Measurements from ENCODE around the gene GALNT2.

Gene GALNT2

DNA sequence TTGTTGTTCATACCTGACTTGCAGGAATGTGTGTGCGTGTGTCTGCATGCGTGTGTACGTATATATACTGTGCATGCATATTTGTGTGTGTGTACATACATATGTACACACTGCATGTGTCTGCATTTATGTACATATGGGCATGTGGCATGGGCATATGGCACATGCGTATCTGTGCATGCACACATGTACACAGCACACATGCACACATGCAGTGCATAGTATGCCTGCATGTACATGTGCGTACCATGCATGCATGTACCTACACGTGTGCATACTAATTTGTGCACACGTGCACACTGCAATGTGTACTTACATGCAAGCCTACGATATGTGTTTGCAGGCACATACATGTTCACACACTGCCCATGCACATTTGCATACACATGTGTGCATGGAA lies 43.9 kb downstream of the GALNT2 start:
- DNase-seq (ENCODE audit: low read depth in 1 of 2, low spot score in 1 of 2) = no peak

DNA sequence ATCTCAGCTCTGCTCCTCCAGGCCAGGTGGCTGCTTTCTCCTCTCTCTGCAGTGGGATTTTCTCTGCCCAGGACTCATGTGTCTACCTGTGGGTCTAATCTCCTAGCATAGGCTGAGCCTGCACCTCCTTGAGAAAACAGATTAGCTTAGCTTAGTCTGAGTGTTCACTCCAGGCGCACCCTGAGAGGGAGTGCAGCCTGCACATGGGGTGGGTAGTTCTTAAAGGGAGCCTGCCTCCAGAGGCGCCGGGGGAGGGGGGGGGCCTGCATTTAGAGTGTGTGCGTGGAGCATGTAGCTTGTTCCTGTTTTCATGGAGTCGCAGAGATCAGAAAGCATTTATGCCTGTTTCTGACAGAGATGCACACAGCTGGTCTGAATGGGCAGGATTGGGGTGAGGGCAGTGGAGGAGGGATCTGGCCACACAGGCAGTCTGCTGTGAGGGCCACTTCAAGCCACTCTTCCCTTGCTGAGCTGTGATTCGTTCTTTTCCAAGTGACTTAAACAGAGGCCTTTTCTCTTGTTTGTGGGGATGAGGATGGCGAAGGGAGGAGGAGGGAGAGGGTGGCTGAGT lies 45.2 kb downstream of the GALNT2 start:
- DNase-seq (ENCODE audit: low read depth in 1 of 2, low spot score in 1 of 2) = no peak

DNA sequence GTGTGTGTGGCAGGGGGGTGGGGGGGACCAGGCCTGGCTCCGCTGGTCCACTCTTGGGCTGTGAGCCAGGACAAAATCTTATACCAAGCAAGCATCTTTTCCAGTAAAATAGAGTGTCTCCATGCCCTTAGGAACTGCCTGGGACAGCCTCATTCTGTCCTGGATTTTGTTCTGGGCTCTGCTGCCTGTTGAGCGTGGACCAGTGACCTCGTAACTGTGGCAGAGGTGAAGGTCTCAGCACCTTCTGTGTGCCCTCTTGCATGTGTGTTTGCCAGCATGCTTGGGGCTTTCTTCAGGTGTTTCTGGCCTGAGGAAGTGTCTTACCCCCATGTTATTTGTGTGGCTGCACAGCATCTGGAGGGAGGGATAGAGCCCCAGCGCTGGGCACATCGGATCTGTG lies 45.7 kb downstream of the GALNT2 start:
- DNase-seq (ENCODE audit: low read depth in 1 of 2, low spot score in 1 of 2) = no peak

DNA sequence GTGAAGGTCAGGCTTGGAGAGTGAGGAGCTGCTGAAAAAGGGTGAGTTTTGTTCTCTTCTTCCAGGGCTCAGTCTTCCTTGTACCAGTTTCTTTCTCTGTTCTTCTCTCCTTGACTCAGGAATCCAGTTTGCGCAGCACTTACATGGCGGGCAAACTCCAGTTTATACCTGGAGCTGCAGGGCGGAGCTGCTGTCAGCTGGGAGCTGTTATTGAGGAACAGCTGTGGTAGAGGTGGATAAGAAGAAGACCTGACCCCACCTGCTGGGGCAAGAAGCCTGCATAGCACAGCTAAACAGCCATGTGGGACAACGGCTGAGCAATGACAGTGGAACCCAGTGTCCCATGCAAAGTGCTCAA lies 46.2 kb downstream of the GALNT2 start:
- no peak for DNase-seq (ENCODE audit: low read depth in 1 of 2, low spot score in 1 of 2)

DNA sequence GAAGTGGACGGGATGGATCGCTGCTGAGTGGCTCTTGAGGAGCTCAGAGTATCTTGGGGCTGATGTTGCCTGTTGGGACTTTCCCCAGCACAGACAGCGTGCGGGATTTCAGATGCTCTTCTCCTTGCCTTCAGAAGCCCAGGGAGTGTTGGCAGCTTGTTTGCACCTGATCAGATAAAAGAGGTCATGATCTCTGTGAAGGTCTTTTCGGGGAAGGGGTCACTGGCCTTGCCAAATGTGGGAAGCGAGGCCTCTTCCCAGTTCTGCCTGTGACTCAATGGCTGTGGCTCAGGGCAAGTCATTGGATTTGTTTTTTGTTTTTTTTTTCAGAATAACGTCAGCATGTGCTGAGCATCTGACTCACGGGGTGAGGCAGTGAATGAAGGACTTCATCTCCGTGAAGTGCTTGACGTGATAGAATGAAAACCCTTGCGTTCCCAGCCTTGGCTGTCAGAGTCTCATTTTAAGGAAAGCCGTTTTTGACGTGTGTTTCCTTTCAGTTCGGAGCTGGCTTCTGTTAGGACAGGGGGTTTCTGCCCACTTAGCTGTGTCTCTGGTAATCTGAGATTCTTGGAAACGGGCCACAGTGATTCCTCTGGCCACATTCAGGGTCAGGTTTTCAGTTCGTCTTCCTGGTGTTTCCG lies 46.7 kb downstream of the GALNT2 start:
- no peak for DNase-seq (ENCODE audit: low read depth in 1 of 2, low spot score in 1 of 2)

DNA sequence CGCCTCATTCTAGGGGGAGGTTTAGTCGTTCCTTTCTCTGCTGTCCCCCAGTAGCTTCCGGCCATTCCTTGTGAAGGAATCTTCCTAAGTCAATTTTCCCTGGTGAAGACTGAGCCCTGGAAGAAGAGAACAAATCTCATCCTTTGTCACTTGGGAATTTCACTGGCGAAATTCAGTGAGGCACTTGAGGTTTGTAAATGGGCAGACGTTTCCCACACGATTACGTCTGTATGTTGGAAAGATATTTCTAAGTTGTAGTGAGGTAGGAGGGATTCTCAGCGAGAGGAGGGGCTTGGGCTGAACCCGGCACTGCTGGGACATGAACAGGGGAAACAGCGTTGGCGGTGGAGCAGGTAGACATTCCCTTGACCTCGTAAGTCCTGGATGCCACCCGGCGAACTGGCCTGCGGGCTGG lies 47.2 kb downstream of the GALNT2 start:
- DNase-seq (ENCODE audit: low read depth in 1 of 2, low spot score in 1 of 2) = no peak

DNA sequence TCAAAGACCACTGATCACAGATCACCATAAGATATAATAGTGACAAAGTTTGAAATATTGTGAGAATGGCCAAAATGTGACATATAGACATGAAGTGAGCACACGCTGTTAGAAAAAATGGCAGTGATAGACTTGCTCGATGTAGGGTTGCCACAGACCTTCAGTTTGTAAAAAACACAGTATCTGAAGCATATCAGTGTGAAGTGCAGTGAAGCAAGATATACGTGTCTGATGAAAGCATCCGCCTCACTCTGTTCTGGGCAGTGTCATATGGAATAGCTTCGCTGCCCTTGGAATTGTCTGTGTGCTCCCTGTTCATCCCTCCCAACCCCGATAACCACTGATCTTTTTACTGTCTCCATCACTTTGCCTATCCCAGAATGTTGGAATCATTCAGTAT lies 50.7 kb downstream of the GALNT2 start:
- no peak for DNase-seq (ENCODE audit: low read depth in 1 of 2, low spot score in 1 of 2)

DNA sequence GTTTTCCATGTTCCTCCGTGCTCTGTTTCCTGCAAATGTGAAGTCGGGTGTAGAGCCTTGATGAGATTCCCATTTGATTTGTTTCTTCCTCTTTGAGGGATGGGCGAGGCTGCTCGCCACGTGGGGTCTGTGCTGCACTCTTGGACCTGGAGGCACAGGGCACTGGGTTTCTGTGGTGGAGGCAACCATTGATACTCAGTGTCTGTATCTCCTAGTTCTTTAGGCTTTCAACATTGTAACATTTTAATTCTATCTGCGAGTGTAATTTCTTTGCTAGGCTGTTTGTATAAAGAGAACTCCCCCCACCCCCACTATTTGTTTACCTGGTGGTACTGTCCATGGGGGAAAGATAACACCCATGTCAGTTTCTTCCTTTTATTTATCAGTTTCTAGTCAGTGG lies 52.3 kb downstream of the GALNT2 start:
- no peak for DNase-seq (ENCODE audit: low read depth in 1 of 2, low spot score in 1 of 2)

DNA sequence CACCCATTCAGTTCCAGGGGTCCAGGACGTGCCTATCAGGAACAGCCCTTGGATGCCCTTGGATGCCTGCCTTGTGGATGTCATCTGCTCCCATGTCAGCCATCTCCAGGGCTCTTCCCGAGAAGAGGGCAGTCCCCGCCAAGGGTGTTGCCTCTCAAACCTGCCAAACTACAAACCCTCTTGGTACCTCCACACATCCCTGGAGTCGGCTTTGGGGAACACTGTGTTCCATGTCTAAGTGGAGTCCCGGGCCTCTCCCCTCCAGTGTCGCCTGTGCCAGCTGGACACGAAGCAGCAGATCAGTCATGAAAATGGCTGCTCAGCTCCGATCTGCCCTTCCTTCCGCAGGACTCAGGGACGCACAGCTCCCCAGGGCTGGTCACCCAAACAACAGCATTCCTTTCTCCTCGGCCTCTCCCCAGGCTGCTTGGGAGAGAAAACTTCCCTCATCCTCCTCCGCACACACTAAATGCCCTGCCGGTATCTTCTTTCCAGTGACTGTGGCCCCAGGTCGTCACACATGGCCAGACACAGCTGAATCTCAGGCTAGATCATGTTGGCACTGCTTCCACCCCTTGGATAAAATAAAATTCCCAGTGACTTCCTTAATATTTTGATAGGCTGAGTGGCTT lies 53.4 kb downstream of the GALNT2 start:
- no peak for DNase-seq (ENCODE audit: low read depth in 1 of 2, low spot score in 1 of 2)

DNA sequence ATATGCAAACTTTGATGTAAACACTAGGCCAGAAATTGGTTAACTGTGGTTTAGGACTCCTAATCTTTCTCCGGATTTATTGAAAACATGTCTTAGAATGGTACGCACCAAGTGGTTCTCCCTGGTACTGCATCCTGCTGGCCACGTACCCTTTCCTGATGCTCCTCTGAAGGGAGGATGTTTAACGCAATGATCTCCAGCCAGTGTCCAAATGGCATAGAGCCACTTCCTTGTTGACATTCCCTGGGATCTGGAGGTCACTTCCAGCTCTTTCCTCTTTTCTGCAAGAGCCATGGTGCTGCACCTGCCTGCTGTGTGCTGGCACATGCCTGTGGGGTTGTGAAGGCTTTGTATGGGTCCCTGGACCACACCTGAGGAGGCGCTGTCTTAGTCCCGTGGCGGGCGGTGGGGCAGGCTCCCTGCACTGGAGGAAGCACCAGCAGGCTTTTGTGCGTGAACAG lies 53.9 kb downstream of the GALNT2 start:
- no peak for DNase-seq (ENCODE audit: low read depth in 1 of 2, low spot score in 1 of 2)

DNA sequence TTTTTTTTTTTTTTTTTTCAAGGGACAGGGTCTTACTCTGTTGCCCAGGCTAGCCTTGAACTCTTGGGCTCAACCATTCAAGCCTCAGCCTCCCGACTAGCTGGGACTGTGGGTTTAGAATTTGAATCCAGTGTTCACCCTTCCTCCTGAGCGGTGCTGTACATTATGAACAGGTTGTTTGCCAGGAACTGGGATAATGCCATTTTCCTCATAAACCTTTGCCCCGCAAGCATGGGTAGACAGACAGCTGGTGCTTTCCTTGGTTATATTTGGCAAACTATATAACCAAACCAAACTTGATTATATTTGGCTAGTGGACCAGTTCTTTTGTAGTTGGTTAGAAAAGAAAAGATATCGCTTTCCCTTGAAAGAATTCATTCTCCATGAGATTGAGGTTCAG lies 54.9 kb downstream of the GALNT2 start:
- no peak for DNase-seq (ENCODE audit: low read depth in 1 of 2, low spot score in 1 of 2)

DNA sequence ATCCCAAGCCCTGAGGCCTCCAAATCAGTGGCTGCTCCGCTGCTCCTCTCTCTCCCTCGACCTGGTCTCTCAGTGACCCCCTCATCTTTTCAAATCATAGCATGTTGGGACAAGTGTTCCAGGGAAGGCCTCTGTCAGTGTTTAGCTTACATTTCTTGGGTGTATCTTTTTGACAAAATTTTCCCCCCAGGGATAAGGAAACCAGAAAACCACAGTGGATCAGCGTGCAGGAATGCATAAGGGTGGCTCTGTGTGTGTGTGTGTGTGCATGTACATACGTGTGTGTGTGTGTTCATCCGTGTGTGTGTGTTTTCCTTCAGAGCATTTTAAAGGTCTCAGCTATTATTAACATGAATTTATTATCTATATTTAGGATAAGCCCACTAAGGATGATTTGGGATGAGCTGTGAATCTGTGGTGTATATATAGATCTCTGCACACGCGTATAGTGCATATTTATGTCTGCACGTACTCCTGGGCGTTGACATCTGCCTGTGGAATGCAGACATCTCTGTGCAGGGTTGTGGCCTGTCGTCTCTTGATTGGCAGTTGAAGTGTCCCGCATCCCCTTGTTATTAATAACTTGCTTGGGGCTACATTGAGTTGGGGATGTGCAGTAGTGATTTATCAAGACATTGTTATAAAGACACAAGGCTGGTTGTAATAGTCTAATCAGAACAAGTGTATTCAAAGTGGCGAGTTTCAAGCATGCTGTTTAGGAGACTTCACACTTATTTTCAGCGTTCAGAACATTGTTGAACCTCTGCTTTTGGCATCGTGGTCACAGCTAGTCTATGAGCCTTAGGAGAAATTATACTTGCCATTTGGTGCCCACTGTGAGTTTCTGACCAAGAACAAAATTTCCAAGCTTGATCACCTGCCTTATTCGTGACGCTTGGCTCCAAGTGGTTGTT lies 55.6 kb downstream of the GALNT2 start:
- no peak for DNase-seq (ENCODE audit: low read depth in 1 of 2, low spot score in 1 of 2)

DNA sequence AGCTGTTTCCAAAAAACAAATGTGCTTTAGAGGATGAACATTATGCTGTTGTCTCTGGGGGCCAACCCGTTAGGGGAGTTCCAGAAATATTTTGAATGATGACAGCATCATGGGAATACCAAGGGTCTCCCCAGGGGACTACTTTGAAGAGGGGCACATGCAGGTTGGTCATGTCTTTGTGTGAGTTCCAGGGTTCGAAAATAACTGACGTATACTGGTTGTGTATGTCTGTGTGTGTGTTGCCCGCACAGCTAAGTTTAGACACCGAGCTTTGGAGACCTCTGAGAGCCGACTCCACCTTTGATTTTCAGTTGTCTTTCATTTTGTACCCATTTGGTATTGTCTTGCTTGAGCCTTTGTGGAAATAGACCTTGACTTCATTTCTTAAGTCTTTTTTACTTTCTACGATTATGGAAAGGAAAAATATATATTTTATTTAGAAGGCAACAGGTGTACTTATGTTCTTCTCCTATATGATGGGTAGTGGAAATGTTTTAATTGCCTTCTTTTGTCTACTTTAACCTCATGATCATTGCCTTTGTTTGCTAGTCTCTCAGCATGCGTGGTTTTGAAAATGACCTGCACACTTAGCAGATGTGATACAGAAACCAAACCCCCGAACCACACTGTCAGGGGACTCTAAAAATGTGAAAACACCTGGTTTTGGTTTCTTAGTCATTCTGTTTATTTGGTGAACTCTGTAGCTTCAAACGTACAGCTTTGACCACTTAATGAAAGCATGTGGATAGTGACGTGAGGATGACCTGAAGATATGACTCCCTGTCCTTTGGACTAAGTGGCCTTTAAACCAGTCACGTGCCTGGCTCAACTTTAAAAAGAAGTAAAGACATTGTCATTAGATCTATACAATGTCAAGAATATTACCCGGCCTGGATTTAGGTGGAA lies 56.5 kb downstream of the GALNT2 start:
- DNase-seq (ENCODE audit: low read depth in 1 of 2, low spot score in 1 of 2) = no peak

DNA sequence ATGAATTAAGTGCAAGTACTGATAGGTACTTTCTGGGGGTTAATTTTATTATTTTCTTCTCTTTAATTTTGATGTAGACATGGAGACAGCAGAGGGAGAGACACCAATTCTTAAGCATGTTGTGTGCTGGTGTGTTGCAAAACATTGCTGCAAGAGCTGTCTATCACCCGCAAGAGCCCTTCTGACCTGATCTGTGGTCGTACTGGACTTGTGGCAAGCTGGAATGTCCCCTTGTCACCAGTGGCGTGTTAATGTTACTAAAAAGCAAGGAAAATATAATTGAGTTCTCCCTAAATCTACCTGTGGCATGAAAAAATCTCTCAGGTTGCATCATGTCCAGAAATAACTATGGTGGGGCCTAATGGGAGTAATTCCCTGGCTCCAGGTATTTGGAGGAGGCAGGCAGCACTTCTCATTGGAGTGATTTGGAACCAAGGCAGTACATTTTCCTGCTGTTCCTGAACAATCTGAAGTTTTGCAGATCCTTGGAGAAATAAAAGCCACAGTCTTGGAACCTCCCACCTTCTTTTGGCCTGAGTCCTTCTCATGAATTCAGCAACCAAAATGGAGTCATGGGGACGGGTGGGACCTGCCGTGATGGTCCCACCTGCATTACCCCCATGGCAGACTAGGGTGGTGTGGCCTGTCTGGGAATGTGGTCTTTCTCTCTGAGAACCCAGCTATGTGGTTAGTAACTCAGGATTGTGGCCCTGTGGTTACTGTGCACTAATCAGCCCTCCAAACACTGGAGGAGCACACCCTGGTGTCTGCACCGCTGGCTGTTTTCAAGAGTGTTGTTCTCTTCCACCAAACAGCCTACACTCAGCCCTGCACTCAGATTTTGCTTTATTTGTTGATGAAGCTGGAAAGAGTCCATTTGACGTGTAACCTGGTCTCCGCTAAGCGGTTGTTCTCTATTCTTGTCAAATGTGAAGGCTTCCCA lies 57.4 kb downstream of the GALNT2 start:
- DNase-seq (ENCODE audit: low read depth in 1 of 2, low spot score in 1 of 2) = no peak

DNA sequence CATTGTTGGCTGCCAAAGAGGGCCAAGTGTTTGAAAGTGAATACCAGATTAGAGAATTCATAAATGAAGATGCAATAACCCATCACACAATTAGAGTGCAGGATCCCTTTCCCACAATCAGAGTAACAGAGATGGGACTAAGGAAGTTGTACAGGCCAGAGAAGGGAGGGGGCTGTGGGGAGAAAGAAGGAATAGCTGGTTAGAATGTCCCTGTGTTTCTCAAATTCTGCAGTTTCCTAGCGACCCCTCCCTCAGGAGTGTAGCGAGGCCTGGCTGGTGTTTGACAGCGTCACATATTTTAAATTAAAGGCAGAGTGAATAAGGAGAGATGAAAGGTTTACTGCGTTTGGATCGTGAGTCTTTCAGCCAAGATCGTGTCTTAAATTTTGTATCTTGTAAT lies 58.1 kb downstream of the GALNT2 start:
- DNase-seq (ENCODE audit: low read depth in 1 of 2, low spot score in 1 of 2) = no peak

DNA sequence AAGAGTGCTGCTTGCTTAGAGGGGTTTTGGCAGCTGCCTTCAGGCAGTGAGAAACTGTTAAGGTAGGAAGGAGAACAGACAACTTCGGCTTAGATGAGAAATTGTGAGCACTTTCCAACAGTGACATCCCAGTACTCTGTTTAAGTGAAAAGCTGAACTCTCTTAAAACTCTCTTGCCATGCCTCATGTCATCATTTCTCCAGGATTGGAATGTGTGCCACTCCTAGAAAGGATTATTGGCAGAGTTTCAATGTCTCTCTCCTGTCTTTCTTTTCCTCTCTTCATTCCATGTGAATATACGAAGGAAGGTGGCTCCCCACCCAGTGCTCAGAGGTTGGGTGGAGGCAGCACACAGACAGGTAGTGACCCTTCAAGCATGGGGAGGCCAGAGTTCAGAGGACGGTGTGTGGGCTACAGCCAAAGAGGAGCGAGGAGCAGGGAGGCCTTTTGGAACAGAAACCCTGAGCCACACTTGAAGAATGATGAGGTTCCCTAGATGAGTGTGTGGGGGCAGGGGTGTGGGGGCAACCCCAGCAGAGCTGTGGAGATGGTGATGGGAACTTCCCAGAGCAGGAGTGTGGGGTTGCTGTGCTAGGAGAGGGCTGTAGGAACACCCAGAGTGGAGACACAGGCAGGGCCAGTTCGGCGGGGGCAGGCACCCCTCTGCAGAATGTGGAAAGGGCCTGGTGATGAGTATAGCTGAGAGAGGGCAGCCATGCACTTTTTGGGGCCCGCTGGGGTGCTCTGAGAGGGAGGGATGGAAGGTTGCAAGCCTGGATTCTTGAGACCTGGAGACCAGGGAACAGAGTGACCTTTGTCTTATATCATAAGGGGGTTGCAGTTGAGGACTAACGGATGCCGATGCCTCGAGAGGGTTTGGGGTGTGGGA lies 58.8 kb downstream of the GALNT2 start:
- DNase-seq (ENCODE audit: low read depth in 1 of 2, low spot score in 1 of 2) = no peak

DNA sequence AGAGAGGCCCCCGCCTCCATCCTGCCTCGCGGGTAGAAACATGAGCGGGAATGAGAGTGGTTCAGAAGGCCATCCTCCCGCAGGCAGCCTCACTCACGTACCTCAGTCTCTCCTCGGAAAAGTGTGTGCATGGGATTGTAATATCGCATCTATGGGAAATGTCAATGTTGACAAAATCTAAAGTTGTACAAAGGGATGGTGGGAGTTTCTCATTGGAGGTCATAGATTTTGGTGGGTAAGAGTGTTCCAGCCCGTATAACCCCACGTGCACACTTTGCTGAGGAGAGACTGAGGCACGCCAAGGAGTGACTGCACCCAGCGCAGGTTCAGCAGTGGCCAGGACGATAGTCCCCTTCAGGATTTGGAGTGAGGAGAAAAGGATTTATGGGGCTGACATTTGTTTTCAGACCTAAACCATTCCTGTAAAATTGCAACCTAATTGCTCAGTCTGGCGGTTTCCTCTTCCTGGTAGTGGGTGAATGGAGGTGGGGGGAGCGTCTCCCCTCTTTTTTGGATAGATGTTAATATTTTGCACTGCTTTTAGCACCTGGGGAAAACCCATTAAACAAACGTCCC lies 59.6 kb downstream of the GALNT2 start:
- DNase-seq (ENCODE audit: low read depth in 1 of 2, low spot score in 1 of 2) = no peak

All from stimulated activated CD4-positive, alpha-beta T cell treated with anti-CD3 and anti-CD28 coated beads, Interleukin-15, amount 100 ng/mL, for 1 hour (primary cell).